AG20443 (cell line): ENCODE data around the gene HYAL1.
A peak's percentile ranks its signal among the peaks of the same experiment; 100 is the strongest.
"Not testable (repeated sequence)": the region's sequence is repeated elsewhere in the genome, so short reads cannot be mapped to it uniquely, and the experiment has no call there.

ENCODE experiments used
- DNase-seq: peaks from one replicate; pipeline ENCODE4 v3.0.0; 2012; ENCODE audit warnings: low spot score, mixed read lengths

The HYAL1 gene

GRCh38 chr3:50318615-50319014 is 15.2 kb upstream of the HYAL1 start:
- no peak for DNase-seq

- no peak for DNase-seq
Measured at GRCh38 chr3:50318163-50318562, 14.8 kb upstream of the HYAL1 start.

GRCh38 chr3:50317300-50317699 is 13.9 kb upstream of the HYAL1 start:
- DNase-seq, result no peak

GRCh38 chr3:50316657-50317242 is 13.4 kb upstream of the HYAL1 start:
- no peak for DNase-seq

DNA sequence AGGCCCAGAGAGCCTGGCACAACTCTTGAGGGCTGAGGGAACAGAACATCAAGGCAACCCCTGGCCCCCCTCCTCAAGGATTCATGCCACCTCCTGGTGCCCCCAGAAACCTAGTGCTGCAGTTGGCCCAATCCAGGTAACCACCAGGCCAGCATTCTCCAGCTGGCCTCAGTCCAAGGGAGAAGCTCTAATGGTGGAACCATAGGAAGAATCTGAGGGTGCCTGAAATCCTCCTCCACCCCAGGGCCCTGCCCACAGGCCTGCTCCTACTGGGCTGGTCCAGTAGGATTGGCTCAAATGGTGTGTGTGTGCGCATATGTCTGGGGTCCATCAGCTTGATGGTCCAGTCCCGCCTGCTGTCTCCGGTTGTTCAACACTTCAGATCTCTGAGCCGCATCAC is 11.4 kb upstream of the HYAL1 start:
- DNase-seq, result no peak

- no peak for DNase-seq
Measured at GRCh38 chr3:50314342-50314741, 11.0 kb upstream of the HYAL1 start.

- DNase-seq, result not testable (repeated sequence)
Measured at GRCh38 chr3:50312041-50312440, 8.7 kb upstream of the HYAL1 start.

DNA sequence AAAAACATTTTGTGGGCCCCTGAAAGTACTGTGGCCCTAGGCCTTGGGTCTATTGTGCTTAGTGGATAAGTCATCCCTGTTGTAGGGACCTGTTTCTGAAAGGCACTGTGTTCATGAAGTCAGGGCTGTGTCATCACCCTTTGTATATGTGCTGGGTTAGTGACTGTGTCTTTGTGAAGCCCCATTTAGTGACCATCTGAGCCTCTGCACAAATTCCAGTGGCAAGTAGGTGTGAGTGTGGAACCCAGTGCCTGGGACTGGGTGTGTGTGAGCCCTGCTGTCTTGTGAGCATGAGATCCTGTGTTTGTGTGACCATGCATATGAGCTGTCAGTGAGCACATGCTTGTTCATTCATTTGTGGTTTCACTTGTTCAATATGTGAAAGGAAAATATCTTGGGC is 1.2 kb upstream of the HYAL1 start:
- no peak for DNase-seq

DNA sequence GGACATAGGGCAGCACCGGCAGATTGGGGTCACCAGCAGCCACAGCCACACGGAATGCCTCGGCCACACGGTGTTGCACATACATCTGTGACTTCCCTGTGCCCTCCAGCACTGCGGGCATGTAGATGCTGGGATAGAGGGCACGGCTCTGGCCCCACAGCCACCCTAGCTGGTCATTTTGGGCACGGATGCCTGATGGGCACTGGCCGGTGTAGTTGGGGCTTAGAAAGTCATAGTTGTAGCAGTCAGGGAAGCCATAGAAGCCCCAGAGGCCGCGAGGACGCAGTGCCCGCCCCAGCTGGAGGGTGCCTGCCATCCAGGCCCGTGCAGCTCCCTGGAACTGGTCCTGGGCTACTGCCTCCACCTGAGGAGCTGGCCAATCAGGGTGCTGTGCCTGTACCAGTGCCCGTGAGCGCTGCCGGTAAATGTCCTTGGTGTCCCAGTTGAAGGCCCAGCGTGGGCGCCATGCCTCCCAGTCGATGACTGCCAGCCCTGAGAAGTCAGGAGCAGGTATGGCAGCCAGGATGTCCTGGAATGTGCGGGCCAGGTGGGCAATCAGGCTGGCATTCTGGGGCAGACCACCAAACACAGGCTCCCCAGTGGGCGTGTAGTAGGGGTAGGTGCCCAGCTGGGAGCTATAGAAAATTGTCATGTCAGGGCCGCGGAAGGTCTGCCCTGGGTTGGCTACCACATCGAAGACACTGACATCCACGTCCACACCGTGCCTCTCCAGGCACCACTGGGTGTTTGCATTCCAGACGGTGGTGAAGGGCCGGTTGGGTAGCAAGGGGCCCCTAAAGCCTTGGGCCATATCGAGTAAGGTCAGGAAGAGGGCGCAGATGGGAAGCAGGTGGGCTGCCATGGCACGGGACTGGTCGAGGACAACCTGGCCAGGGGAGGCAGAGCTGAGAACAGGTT is 1.0 kb downstream of the HYAL1 start:
- no peak for DNase-seq

GRCh38 chr3:50300681-50301254 is 2.6 kb downstream of the HYAL1 start:
- DNase-seq, result no peak

- DNase-seq, result peak; percentile 33
Measured at GRCh38 chr3:50299929-50300680, 3.3 kb downstream of the HYAL1 start.

DNA sequence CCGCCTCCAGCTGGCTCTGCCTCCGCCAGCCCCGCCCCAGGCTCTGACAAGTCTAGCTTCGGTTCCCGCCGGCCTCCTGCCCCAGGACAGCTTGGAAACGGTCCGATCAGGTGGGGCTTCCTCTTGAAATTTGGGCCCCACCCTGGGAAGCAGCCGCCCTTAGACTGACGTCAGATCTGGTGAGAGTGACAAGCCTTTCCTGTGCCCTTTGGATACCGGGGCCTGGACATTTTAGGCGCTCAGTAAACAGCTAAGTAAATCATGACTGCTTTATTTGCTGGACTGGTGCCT is 3.8 kb downstream of the HYAL1 start:
- DNase-seq, result no peak

GRCh38 chr3:50298836-50299637 is 4.3 kb downstream of the HYAL1 start, which contains the start of the genes HYAL3 and NAA80:
Gene HYAL3, minus strand, starts transcription at chr3:50299405. Its CDS starts 3,803 bp downstream, at chr3:50295602.
Gene NAA80, minus strand, starts transcription at chr3:50299405. Its CDS starts 1,942 bp downstream, at chr3:50297463.
- DNase-seq, result peak; percentile 99

- no peak for DNase-seq
Measured at GRCh38 chr3:50297896-50298725, 5.3 kb downstream of the HYAL1 start.

- no peak for DNase-seq
Measured at GRCh38 chr3:50297384-50297775, 6.0 kb downstream of the HYAL1 start.

- no peak for DNase-seq
Measured at GRCh38 chr3:50296721-50297383, 6.5 kb downstream of the HYAL1 start.

- DNase-seq, result no peak
Measured at GRCh38 chr3:50295553-50296431, 7.6 kb downstream of the HYAL1 start.

DNA sequence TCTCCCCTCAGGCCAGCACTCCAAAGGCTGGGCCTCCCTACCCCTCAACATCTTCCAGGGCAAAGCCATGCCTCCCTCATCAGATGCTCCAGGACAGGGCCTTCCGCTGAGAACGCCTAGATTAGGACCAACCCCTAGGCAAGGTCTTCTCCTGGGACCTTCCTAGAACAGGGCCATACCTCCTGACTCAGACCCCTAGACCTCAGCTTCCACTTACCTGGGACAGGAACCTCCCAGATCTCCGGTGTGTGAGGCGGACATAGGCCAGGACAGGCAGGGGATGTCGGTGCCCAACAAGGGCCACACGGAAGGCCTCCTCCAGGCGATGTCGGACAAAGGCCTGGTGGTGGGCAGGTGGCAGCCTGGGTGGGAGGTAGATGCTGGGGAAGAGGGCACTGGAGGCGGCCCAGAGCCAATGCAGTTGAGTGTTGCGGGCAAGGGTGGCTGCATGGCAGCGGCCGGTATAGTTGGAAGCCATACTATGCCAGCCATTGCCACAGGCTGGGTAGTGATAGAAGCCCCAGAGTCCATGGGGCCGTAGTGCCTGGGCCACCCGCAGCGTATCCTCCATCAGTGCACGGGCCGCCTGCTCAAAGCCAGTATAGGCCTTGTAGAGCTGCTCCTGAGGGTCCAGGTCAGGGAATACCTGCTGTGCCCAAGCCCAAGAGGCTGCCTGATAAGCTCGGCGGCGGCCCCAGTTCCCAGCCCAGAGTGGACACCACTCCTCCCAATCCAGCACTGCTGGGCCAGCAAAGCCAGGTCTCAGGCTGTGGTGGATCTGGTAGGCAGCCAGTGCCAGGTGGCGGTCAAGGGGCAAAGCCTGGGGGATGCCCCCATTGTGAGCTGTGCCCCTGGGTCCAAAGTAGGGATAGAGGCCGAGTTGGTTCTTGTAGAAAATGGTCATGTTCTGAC is 8.6 kb downstream of the HYAL1 start:
- no peak for DNase-seq
